ENCODE results near the gene CGA.

GRCh38 chr6:87127737-87128136 is 32.8 kb upstream of the CGA start:
- no peak for TF ChIP-seq YY1 (IDR thresholded peaks at IDR 0.05; ENCODE audit: insufficient read depth, insufficient read length)
- TF ChIP-seq SUZ12 (IDR thresholded peaks at IDR 0.05; ENCODE audit: extremely low read depth, insufficient read depth, insufficient read length), result no peak
